Left cardiac atrium (tissue), 4 donors: Measurements from ENCODE around the gene XYLB. TPM values are rescaled to one million over a fixed set of nuclear protein-coding genes. Genes with fewer than 3 reads are reported as not detected.

ENCODE experiments used
- ATAC-seq, 2 donors: fragments of 200-7000 bp; cut with Tn5 transposase; one replicate each; pipeline ENCODE4 v1.9.1; 2020; ENCODE audit warnings: mild to moderate bottlenecking in 2 of 2, moderate library complexity in 2 of 2
- DNase-seq: peaks from one replicate; pipeline ENCODE4 v3.0.0-alpha.2; 2020
- intact Hi-C, 2 donors: fragments of 100-400 bp; cut with DNase I; formaldehyde crosslinking; loops; one replicate each; pipeline versions ENCODE4 v1.14.1 to v1.15.1; 2022 to 2023
- total RNA-seq, 2 donors: library from RNA; stranded (reverse); fragmentation: NEBNext Ultra II Directional; extraction: Animal tissue kit (Norgen Biotek cat#: 25700); gene quantifications; one replicate each; pipeline ENCODE4 v1.2.1, GENCODE V29; 2021
- donor health status: DM: no; HTN: yes; CAD: no.
- donor health status: DM: no; HTN: yes; CAD: no; lungs with severe emphysema.
- donor health status: DM: yes; HTN: yes; CAD: no.
- donor health status: Dilated cardiomyopathy.

XYLB gene
- total RNA-seq, 2 donors from 2014 or later, result 1.6 TPM

DNA sequence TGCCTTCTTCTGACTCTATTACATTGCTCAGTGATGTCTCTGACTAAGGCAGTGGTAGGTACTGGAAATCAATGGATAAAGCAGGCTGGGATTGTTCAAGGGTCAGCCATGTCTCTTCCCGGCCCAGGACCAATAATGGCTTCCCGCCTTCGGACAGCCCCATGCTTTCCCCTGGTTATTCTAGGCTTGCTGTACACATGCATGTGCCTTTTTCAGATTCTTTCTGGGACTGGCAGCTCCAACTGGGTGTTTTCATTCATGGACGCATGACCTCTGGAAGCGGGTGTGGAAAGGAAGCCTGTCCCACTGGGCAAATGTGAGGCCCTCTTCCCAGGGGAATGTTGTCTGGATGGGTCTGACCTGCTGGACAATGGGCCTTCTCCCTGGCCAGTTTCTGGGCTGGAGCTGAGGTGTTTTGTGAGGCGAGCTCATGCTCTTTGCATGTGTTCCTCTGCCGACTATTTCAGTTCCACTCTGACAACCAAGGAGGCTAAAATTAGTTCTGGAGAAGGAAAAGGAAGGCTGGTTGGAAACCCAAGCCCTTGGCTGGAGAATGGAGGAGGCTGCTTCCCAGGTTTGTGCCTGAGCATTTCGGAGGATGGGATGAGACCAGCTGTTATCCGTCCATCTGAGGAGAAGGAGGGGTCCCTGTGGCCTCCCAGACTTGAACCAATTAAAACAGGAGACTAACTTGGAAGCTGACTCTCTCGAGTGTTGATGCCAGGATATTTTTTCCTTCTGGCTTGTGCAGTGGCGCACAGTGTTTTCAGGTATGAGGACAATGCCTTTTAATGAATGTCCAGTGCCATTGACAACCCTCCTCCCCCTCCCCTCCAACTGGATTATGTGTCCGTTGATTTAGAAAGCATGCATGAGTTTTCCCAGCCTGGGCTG lies 114.0 kb downstream of the XYLB start:
- peak in 1 of 2 donors; percentile 27 for ATAC-seq
- intact Hi-C loops, result no loop called here

More for the DNA sequence above, 114.0 kb downstream of the XYLB start:
- DNase-seq, result no peak

Other genes starting within 250 kb of the XYLB start
- gene ACAA1, start 209.7 kb upstream of the XYLB start, total RNA-seq, result 10 to 100 TPM; 73.8 to 80.8 TPM
- 10 to 100 TPM; 10.8 to 19.0 TPM for gene MYD88, start 208.1 kb upstream of the XYLB start, total RNA-seq
- gene OXSR1, start 181.2 kb upstream of the XYLB start, total RNA-seq, result 10 to 100 TPM; 21.4 to 35.2 TPM
- under 1 TPM; 0.18 to 0.21 TPM for gene SLC22A13, start 81.0 kb upstream of the XYLB start, total RNA-seq
- under 1 TPM; 0.09 to 0.13 TPM for gene SLC22A14, start 64.5 kb upstream of the XYLB start, total RNA-seq
- gene ACVR2B, start 107.1 kb downstream of the XYLB start, total RNA-seq, result 1 to 10 TPM; 4.8 to 6.6 TPM
- gene EXOG, start 149.6 kb downstream of the XYLB start, total RNA-seq, result 10 to 100 TPM; 17.8 to 20.5 TPM